Testis (tissue), 2 donors: ENCODE data around the gene NELFA.
A peak's percentile ranks its signal among the peaks of the same experiment; 100 is the strongest.

Experiments used
- POLR2A ChIP-seq: fragments of 450-650 bp; IDR thresholded peaks from one replicate; pipeline ENCODE4 v1.6.1; 2017; ENCODE audit warnings: antibody characterized with exemption, mild to moderate bottlenecking, moderate library complexity
- TF ChIP-seq, protein P1 (sequence below), 3 experiments: fragments of 450-650 bp in 2 of 3; fragments of 200-600 bp in 1 of 3; sonication (generic) in 1 of 3; IDR thresholded peaks; one replicate each; pipeline ENCODE4 v1.5.1; 2016 to 2019; ENCODE audit warnings: antibody characterized with exemption in 3 of 3, mild to moderate bottlenecking in 2 of 3, moderate library complexity in 1 of 3

DNA sequence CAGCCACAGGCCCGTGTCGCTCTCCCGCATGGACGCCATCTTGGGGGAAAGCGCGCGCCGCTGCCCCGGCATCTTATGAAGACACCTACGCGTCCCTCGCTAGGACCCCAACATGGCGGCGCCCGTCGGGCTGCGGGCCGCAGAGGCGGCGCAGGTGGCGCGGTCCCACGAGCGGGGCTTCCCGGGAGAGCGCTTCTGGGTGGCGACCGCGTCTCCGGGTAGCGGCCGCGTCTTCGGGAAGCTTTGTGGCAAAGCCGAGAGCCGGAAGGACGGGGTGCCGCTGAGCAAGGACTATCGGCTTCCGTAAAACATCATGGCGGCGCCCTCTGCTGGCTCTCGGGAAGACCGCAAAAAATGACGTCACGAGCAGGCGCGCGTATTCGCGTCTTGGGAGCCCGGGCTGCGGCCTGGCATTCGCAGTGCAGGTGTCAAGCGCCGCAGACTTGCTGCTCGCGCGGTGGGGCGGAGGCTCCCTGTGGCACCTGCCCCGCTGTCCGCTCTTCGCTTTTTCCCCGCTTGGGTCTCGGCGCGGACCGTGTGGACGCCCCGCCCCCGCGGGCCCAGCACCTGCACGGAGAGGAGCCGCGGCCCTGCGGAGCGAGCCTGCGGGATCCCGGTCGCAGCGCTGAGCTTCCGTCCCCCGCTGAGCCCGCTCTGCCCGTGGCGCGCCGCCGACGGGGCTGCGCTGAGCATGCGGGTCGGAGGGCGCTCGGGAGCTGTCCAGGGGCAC lies at the start of gene NELFA:
- TF ChIP-seq, protein P1, sequence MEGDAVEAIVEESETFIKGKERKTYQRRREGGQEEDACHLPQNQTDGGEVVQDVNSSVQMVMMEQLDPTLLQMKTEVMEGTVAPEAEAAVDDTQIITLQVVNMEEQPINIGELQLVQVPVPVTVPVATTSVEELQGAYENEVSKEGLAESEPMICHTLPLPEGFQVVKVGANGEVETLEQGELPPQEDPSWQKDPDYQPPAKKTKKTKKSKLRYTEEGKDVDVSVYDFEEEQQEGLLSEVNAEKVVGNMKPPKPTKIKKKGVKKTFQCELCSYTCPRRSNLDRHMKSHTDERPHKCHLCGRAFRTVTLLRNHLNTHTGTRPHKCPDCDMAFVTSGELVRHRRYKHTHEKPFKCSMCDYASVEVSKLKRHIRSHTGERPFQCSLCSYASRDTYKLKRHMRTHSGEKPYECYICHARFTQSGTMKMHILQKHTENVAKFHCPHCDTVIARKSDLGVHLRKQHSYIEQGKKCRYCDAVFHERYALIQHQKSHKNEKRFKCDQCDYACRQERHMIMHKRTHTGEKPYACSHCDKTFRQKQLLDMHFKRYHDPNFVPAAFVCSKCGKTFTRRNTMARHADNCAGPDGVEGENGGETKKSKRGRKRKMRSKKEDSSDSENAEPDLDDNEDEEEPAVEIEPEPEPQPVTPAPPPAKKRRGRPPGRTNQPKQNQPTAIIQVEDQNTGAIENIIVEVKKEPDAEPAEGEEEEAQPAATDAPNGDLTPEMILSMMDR (IDR thresholded peaks at IDR 0.05): peak in 2 of 3 experiments; percentile 7 to 45
- peak; percentile 25 for TF ChIP-seq POLR2A
